MM.1S (cell line): Measurements from ENCODE around the gene TRIM7.

ENCODE experiments used
- DNase-seq: peaks from one replicate; pipeline ENCODE4 v3.0.0-alpha.2; 2015
- H2AFZ ChIP-seq: fragments of 300-600 bp; sonication (generic); 2 replicates; pipeline ENCODE4 v1.6.0; 2016; ENCODE audit warnings: antibody characterized with exemption, low read length
- H3F3A ChIP-seq: fragments of 300-600 bp; sonication (generic); 2 replicates; pipeline ENCODE4 v1.6.1; 2016; ENCODE audit warnings: mild to moderate bottlenecking, antibody characterized with exemption, low read length, moderate library complexity, mixed read lengths; ENCODE audit not compliant: insufficient read depth
- H3K27ac ChIP-seq: fragments of 300-600 bp; sonication (generic); 2 replicates; pipeline ENCODE4 v1.5.1; 2016; ENCODE audit warnings: mild to moderate bottlenecking, low read length
- H3K27me3 ChIP-seq: fragments of 300-600 bp; sonication (generic); replicated peaks from 2 replicates; pipeline ENCODE4 v1.6.0; 2016; ENCODE audit warnings: low read length; ENCODE audit not compliant: insufficient read depth
- H3K36me3 ChIP-seq: fragments of 300-600 bp; sonication (generic); replicated peaks from 2 replicates; pipeline ENCODE4 v1.6.1; 2016; ENCODE audit warnings: mild to moderate bottlenecking, low read length, mixed read lengths; ENCODE audit not compliant: insufficient read depth
- H3K4me1 ChIP-seq: fragments of 300-600 bp; sonication (generic); 2 replicates; pipeline ENCODE4 v1.6.1; 2016; ENCODE audit warnings: low read length, mixed read lengths
- H3K4me2 ChIP-seq: fragments of 300-600 bp; sonication (generic); 2 replicates; pipeline ENCODE4 v1.6.0; 2016; ENCODE audit warnings: low read depth, low read length
- H3K4me3 ChIP-seq: fragments of 300-600 bp; sonication (generic); 2 replicates; pipeline ENCODE4 v1.5.1; 2016; ENCODE audit warnings: low read length, mixed read lengths
- H3K79me2 ChIP-seq: fragments of 300-600 bp; sonication (generic); 2 replicates; pipeline ENCODE4 v1.6.1; 2016; ENCODE audit warnings: mixed run types, low read length, mixed read lengths
- H3K9ac ChIP-seq: fragments of 300-600 bp; sonication (generic); 2 replicates; pipeline ENCODE4 v1.6.1; 2016; ENCODE audit warnings: low read length, mixed read lengths
- H3K9me2 ChIP-seq: fragments of 300-600 bp; sonication (generic); replicated peaks from 2 replicates; pipeline ENCODE4 v1.6.1; 2016; ENCODE audit warnings: mild to moderate bottlenecking, low read length, mixed read lengths; ENCODE audit not compliant: insufficient read depth
- H3K9me3 ChIP-seq: fragments of 300-600 bp; sonication (generic); replicated peaks from 2 replicates; pipeline ENCODE4 v1.6.1; 2016; ENCODE audit warnings: mild to moderate bottlenecking, low read length, mixed read lengths; ENCODE audit not compliant: insufficient read depth
- H4K20me1 ChIP-seq: fragments of 300-600 bp; sonication (generic); 2 replicates; pipeline ENCODE4 v1.6.1; 2016; ENCODE audit warnings: mild to moderate bottlenecking, low read length, moderate library complexity, mixed read lengths; ENCODE audit not compliant: insufficient read depth
- EZH2 ChIP-seq: fragments of 300-600 bp; sonication (generic); optimal IDR thresholded peaks from 2 replicates; pipeline ENCODE3; 2017; ENCODE audit warnings: low read depth, mild to moderate bottlenecking, antibody characterized with exemption, low read length, mixed read lengths
- EZH2phosphoT487 ChIP-seq: fragments of 300-600 bp; sonication (generic); IDR thresholded peaks from 2 replicates; pipeline ENCODE4 v1.6.1; 2018; ENCODE audit warnings: antibody characterized with exemption, low read length
- TF ChIP-seq, protein P1 (sequence below): fragments of 300-600 bp; sonication (generic); IDR thresholded peaks from 2 replicates; pipeline ENCODE4 v1.5.1; 2016; ENCODE audit warnings: antibody characterized with exemption, low read length, mixed read lengths

TRIM7 gene

DNA sequence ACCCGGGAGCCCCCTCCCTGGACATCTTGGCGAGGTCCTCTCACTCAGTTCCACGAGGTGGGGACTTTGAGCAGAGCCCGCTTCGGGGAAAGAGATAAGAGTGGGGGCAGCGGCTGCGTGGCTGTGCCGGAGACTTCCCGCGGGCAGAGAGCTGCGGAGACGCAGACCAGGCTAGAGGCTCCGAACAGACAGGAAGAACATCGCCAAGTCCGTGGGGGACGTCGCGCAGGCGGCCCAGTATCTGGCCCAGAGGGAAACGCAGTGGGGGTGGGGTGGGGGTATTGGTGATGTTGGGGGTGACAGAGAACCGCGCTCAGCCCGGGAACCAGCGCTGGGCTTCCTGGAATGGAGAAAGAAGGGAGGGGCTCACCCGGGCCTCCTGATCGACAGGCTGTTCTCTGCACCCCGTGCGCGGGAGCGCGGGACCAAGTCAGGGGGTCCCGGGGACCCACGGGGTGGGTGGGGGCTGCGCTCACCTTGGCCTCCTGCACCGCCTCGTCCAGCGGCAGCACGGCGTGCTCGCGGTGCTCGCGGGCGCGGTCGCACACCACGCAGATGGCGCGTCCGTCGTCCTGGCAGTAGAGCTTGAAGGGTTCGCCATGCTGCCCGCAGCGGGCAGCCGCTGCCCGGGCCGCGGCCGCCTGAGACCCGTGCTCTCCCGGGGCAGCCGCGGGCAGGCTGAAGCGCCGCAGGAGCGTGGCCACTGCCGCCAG lies 727 bp downstream of the TRIM7 start:
- TF ChIP-seq EZH2 = no peak
- no peak for TF ChIP-seq EZH2phosphoT487
- TF ChIP-seq, protein P1, sequence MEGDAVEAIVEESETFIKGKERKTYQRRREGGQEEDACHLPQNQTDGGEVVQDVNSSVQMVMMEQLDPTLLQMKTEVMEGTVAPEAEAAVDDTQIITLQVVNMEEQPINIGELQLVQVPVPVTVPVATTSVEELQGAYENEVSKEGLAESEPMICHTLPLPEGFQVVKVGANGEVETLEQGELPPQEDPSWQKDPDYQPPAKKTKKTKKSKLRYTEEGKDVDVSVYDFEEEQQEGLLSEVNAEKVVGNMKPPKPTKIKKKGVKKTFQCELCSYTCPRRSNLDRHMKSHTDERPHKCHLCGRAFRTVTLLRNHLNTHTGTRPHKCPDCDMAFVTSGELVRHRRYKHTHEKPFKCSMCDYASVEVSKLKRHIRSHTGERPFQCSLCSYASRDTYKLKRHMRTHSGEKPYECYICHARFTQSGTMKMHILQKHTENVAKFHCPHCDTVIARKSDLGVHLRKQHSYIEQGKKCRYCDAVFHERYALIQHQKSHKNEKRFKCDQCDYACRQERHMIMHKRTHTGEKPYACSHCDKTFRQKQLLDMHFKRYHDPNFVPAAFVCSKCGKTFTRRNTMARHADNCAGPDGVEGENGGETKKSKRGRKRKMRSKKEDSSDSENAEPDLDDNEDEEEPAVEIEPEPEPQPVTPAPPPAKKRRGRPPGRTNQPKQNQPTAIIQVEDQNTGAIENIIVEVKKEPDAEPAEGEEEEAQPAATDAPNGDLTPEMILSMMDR = no peak
- Histone ChIP-seq H3K9me3 (no peaks in the 10 kb centered on the region), H3K4me3 (no peak overlapping the region), H3K79me2 (no peaks in the 10 kb centered on the region), H3K4me1 (peaks cover 7% of the 10 kb centered on the region), H2AFZ (no peak overlapping the region), H3K27ac (no peak overlapping the region), H3K27me3 (peaks cover 53% of the 10 kb centered on the region), H3F3A (peaks cover 18% of the 10 kb centered on the region), H3K9me2 (no peaks in the 10 kb centered on the region), H4K20me1 (no peaks in the 10 kb centered on the region), H3K4me2 (no peak overlapping the region), H3K9ac (no peak overlapping the region), H3K36me3 (no peaks in the 10 kb centered on the region)
- no peak for DNase-seq

DNA sequence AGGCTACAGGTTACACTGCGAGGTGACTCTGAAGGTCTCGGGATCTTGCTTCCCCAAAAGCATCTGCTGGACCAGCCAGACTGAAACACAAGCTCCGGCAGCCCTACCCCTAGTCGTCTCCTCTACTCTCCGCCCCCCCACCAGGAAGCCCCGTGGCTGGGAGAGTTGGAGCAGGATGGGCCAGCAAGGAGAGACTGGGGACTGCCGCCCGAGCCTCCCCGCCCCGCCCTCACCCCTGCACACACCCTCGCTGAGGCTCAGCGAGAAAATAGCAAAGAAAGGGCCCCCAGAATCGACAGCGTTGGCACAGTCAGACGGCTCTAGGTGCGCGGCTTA lies 1.3 kb downstream of the TRIM7 start:
- TF ChIP-seq, protein P1 = no peak
- TF ChIP-seq EZH2phosphoT487 (no peak), EZH2 (no peak)
- Histone ChIP-seq H3K4me1 (peaks cover 7% of the 10 kb centered on the region), H3K4me3 (no peak overlapping the region)

DNA sequence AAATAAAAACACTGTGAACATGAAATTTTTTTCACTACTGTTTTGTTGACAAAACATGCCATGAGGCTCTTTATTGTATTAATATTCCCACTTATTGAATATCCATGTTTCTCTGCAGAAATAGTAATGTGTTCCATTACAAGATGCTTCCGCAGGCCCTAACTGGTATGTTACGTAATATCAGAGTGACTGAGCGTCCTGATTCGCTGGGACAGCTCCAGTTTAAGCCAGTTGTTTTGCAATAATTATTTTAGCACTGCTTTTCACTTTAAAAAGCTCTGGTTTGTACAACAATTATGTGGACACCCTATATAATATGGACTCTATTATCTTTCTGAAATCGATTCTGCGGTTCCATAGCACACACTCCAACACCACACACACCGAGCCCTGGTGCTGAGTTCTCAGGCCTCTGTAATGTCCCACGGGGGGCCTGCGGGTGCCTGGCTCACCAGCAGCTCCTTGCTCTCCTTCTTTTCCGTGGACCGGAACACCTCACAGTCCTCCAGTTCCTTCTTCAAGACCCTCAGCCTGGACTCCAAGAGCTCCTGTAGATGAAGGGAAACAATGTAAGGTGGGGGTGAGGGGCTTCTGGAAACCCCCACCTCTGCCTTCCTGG lies 1.8 kb downstream of the TRIM7 start:
- H3F3A ChIP-seq = peaks cover 15% of the 10 kb centered on the region
- no peak overlapping the region for H2AFZ ChIP-seq
- no peak overlapping the region for H3K4me3 ChIP-seq
- H3K79me2 ChIP-seq = no peaks in the 10 kb centered on the region
- H3K4me2 ChIP-seq = no peak overlapping the region
- no peaks in the 10 kb centered on the region for H3K36me3 ChIP-seq
- no peaks in the 10 kb centered on the region for H4K20me1 ChIP-seq
- H3K9ac ChIP-seq = no peak overlapping the region
- no peak for TF ChIP-seq EZH2
- TF ChIP-seq, protein P1 = no peak
- no peak for TF ChIP-seq EZH2phosphoT487
- H3K27me3 ChIP-seq = peaks cover 62% of the 10 kb centered on the region
- H3K27ac ChIP-seq = no peak overlapping the region
- H3K9me2 ChIP-seq = no peaks in the 10 kb centered on the region
- no peak for DNase-seq
- H3K9me3 ChIP-seq = no peaks in the 10 kb centered on the region
- peaks cover 5% of the 10 kb centered on the region for H3K4me1 ChIP-seq

More for the DNA sequence above, 1.3 kb downstream of the TRIM7 start:
- no peaks in the 10 kb centered on the region for H3K9me2 ChIP-seq
- no peaks in the 10 kb centered on the region for H3K79me2 ChIP-seq
- DNase-seq = no peak
- peaks cover 18% of the 10 kb centered on the region for H3F3A ChIP-seq
- H3K4me2 ChIP-seq = no peak overlapping the region
- H4K20me1 ChIP-seq = no peaks in the 10 kb centered on the region
- peaks cover 57% of the 10 kb centered on the region for H3K27me3 ChIP-seq
- no peak overlapping the region for H2AFZ ChIP-seq
- no peaks in the 10 kb centered on the region for H3K36me3 ChIP-seq
- no peak overlapping the region for H3K9ac ChIP-seq
- no peak overlapping the region for H3K27ac ChIP-seq
- H3K9me3 ChIP-seq = no peaks in the 10 kb centered on the region
